Activated T-cell treated with anti-CD3 and anti-CD28 coated beads for 48 hours (primary cell): ENCODE data around the gene SERPINB5.
"Not testable (repeated sequence)": the region's sequence is repeated elsewhere in the genome, so short reads cannot be mapped to it uniquely, and the experiment has no call there.

Experiments used
- DNase-seq: peaks from one replicate; pipeline ENCODE4 v3.0.0-alpha.2; 2020; ENCODE audit warnings: low read depth

Gene SERPINB5, protein sequence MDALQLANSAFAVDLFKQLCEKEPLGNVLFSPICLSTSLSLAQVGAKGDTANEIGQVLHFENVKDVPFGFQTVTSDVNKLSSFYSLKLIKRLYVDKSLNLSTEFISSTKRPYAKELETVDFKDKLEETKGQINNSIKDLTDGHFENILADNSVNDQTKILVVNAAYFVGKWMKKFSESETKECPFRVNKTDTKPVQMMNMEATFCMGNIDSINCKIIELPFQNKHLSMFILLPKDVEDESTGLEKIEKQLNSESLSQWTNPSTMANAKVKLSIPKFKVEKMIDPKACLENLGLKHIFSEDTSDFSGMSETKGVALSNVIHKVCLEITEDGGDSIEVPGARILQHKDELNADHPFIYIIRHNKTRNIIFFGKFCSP

GRCh38 chr18:63476668-63477067 lies at the start of gene SERPINB5:
SERPINB5 (plus strand) TSS chr18:63476958; CDS start chr18:63484429, 7,471 bp downstream.
- no peak for DNase-seq

GRCh38 chr18:63427558-63427957 lies 49.2 kb upstream of the SERPINB5 start:
- no peak for DNase-seq

GRCh38 chr18:63430526-63430925 lies 46.2 kb upstream of the SERPINB5 start:
- DNase-seq: no peak

- no peak for DNase-seq
Measured at GRCh38 chr18:63431180-63431579, 45.6 kb upstream of the SERPINB5 start.

- no peak for DNase-seq
Measured at GRCh38 chr18:63433334-63433866, 43.4 kb upstream of the SERPINB5 start.

GRCh38 chr18:63438181-63438580 lies 38.6 kb upstream of the SERPINB5 start:
- DNase-seq: no peak

DNA sequence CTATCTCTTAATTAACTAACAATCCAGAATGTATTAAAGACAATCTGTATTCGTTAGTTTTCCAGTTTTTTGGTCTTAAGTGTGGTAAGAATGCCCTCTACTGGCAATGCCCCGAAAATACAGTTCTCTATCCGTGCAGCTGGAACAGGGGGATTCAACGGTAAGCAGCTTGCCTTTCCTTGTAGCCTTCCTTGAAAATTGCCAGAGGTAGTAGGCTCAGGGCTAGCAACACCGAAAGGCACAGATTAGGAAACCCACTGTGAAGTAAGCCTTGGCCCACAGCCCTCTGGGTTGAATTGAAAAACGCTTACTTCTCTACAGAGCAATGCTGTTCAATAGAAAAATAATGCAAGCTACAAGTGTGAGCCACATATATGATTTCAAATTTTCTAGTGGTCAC lies 37.4 kb upstream of the SERPINB5 start:
- DNase-seq: no peak

- DNase-seq: no peak
Measured at GRCh38 chr18:63440219-63440618, 36.5 kb upstream of the SERPINB5 start.

DNA sequence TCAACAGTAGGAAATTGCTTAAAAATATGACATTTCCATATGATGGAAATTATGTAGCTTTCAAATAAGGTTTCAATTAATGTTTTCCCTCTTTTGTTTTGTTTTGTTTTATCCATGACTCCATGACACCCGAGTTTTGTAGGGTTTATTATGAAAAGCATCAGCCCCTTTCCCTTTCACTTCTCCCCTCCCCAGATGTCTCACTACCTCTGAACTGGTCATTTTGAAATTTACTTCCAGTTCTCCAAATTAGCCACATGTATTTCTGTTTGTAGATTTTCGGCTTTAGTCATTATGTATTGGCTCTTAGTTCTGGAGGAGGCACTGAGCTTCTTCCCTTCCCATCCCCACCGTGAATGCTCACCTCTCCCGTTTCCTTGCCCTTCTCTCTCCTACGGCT lies 35.9 kb upstream of the SERPINB5 start:
- DNase-seq: no peak

GRCh38 chr18:63443829-63444228 lies 32.9 kb upstream of the SERPINB5 start:
- no peak for DNase-seq

DNA sequence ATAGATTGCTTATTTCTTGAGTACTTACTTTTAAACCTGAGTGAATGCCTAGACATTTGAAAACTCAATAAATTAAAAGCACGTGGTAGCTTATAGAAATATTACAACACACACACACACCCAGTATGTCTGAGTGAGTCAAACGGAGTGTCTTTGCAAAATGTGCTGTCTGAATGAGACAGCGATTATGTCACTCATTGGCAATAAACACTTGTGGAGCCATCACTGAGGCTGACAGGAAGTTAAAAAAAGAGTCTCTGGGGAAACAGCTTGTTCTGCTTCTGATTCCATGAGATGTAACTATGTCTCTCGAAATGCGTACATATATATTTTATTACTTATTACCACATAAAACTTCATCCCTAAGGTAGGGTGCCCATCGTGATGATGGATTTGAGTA lies 32.2 kb upstream of the SERPINB5 start:
- no peak for DNase-seq

GRCh38 chr18:63445037-63445436 lies 31.7 kb upstream of the SERPINB5 start:
- no peak for DNase-seq

- no peak for DNase-seq
Measured at GRCh38 chr18:63446266-63446665, 30.5 kb upstream of the SERPINB5 start.

GRCh38 chr18:63447066-63447465 lies 29.7 kb upstream of the SERPINB5 start:
- DNase-seq: no peak

GRCh38 chr18:63449426-63449825 lies 27.3 kb upstream of the SERPINB5 start:
- DNase-seq: no peak

DNA sequence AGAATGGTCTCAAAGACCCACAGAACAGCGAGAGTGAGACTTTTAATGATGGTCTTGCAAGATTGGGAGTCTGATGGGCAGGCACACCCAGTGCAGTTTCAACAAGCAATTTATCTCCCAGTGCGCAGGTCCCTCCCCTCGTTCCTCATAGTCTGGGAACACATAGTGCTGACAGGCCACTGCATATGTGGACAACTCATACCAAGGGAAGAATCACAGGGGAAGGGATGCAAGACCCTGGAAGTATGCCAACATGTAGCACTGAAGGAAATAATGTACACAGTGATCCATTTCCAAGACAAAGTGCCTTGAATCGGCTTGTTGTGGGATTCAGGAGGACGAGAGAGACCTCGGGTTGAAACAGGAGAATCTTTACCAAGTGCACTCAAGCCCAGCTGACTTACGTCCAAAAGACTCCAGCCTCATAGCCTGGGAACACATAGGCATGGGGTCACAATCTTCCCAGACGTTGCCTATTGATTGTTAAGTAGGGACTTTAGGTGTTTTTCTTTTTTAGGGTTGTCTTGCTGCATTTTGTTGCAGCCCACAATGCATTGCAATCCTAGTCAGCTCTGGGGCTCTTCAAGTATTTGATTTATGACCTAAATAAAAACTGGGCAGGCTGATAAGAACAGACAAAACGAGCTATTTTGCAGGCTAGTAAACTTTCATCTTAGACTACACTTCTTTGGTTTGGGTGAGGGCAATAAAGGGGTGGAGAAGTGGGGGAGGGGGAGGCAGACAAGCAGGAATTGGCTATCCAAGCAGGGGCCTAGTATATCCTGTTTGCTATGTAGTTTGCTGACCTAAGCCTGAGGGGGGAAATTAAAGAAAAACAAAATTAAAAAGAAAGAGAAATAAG lies 24.7 kb upstream of the SERPINB5 start:
- DNase-seq: no peak

DNA sequence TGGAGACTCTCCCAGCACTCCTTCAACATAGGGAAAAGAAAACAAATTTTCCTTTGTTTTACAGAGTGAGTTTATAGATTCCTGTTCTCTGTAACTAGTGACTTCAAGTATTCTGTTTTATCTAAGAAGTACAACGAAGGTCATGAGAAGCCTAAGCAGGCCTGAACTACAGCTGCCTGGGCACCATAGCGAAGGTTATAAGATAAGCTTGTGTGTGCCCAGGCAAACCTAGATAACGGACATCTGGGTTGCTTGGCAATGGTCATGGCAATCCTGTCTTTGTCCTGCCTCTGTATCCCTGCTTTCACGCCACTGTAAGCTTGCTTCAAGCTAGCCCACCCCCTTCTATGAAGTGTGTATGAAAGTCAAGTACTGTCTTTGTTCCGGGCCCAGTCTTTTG lies 24.0 kb upstream of the SERPINB5 start:
- DNase-seq: not testable (repeated sequence)

- DNase-seq: no peak
Measured at GRCh38 chr18:63454497-63454896, 22.3 kb upstream of the SERPINB5 start.

DNA sequence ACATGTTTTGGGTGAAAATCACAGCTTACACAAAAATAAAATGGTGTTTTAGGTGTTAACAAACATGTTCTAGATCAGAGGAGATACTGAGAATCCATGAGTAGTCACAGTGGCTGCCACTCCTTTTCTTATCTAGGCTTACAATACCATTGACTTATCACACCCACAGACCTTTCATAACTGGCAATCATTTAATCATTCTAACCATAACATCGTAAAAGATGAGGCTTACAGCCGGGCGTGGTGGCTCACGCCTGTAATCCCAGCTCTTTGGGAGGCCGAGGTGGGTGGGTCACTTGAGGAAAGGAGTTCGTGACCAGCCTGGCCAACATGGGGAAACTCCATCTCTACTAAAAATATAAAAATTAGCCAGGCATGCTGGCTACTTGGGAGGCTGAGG lies 18.8 kb upstream of the SERPINB5 start:
- DNase-seq: no peak

DNA sequence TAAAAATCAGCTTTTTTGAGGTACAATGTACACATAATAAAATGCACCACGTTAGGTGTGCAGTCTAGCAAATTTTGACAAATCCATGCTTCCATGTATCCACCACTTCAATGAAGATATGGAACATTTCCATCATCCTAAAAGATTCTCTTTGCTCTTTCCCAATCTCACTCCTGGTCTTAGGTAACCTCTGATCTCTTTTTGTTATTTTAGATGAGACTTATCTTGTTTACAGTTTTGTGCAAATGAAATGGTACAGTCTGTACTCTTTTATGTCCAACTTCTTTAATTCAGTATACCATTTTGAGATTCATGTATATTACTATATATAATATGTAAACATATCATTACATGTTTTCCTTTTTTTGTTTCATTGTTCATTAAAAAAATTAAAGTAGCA lies 16.3 kb upstream of the SERPINB5 start:
- DNase-seq: no peak

GRCh38 chr18:63464434-63464833 lies 12.3 kb upstream of the SERPINB5 start:
- no peak for DNase-seq

GRCh38 chr18:63465059-63465458 lies 11.7 kb upstream of the SERPINB5 start:
- DNase-seq: no peak

DNA sequence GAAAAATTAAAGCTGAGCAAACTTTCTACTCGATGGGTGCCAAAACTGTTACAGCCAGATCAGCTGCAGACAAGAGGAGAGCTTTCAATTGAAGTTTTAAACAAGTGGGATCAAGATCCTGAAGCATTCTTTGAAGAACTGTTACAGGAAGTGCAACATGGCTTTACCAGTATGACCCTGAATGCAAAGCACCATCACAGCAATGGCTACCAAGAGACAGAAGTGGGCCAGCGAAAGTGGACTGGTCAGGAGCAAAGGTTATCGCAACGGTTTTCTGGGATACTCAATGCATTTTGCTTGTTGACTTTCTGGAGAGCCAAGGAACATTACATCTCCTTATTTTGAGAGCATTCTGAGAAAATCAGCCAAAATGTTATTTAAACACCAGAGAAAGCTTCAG lies 9.1 kb upstream of the SERPINB5 start:
- DNase-seq: no peak
